HG03095 (cell line): ENCODE results near the gene EP400.
"Not testable (repeated sequence)": the region's sequence is repeated elsewhere in the genome, so short reads cannot be mapped to it uniquely, and the experiment has no call there.

ENCODE experiments used
- ATAC-seq: cut with Tn5 transposase; IDR thresholded peaks from one replicate; pipeline ENCODE4 v1.9.1; 2021; ENCODE audit warnings: moderate library complexity; ENCODE audit not compliant: unreplicated experiment

The EP400 gene

GRCh38 chr12:131948166-131948712, 1.5 kb upstream of the EP400 start:
- no peak for ATAC-seq

- ATAC-seq: not testable (repeated sequence)
Measured at GRCh38 chr12:131948713-131949430, 870 bp upstream of the EP400 start.

GRCh38 chr12:131950182-131950913, 606 bp downstream of the EP400 start:
- ATAC-seq: peak; percentile 29

GRCh38 chr12:131953810-131954209, 4.1 kb downstream of the EP400 start:
- not testable (repeated sequence) for ATAC-seq

- not testable (repeated sequence) for ATAC-seq
Measured at GRCh38 chr12:131954460-131954859, 4.7 kb downstream of the EP400 start.

GRCh38 chr12:131959116-131959515, 9.4 kb downstream of the EP400 start:
- ATAC-seq: no peak

- ATAC-seq: no peak
Measured at GRCh38 chr12:131959641-131960589, 10.2 kb downstream of the EP400 start.

- ATAC-seq: not testable (repeated sequence)
Measured at GRCh38 chr12:131960590-131961325, 11.0 kb downstream of the EP400 start.

GRCh38 chr12:131961328-131961727, 11.6 kb downstream of the EP400 start:
- not testable (repeated sequence) for ATAC-seq

- ATAC-seq: no peak
Measured at GRCh38 chr12:131962069-131962468, 12.3 kb downstream of the EP400 start.

GRCh38 chr12:131963381-131963780, 13.6 kb downstream of the EP400 start:
- ATAC-seq: no peak

GRCh38 chr12:131965073-131965472, 15.3 kb downstream of the EP400 start:
- no peak for ATAC-seq

GRCh38 chr12:131971226-131971625, 21.5 kb downstream of the EP400 start:
- no peak for ATAC-seq

GRCh38 chr12:131975228-131975627, 25.5 kb downstream of the EP400 start:
- no peak for ATAC-seq

GRCh38 chr12:131979606-131980005, 29.9 kb downstream of the EP400 start:
- ATAC-seq: no peak

- no peak for ATAC-seq
Measured at GRCh38 chr12:131980263-131980662, 30.5 kb downstream of the EP400 start.

GRCh38 chr12:131981388-131981787, 31.6 kb downstream of the EP400 start:
- no peak for ATAC-seq

GRCh38 chr12:131982041-131982440, 32.3 kb downstream of the EP400 start:
- no peak for ATAC-seq

- ATAC-seq: no peak
Measured at GRCh38 chr12:131983026-131983425, 33.3 kb downstream of the EP400 start.

- ATAC-seq: no peak
Measured at GRCh38 chr12:131983554-131983953, 33.8 kb downstream of the EP400 start.
